Mesenteric fat pad (tissue), 1 donor: ENCODE results near the gene LPIN2. TPM values are rescaled to one million over a fixed set of nuclear protein-coding genes. Genes with fewer than 3 reads are reported as not detected.
"Not testable (repeated sequence)": the region's sequence is repeated elsewhere in the genome, so short reads cannot be mapped to it uniquely, and the experiment has no call there.

ENCODE experiments used
- DNase-seq: peaks from one replicate; pipeline ENCODE4 v3.0.0-alpha.2; 2020; ENCODE audit warnings: low spot score
- total RNA-seq: library from RNA; stranded (reverse); fragmentation: NEBNext Ultra II Directional; extraction: Animal tissue kit (Norgen Biotek cat#: 25700); gene quantifications from one replicate; pipeline ENCODE4 v1.2.1, GENCODE V29; 2021
- donor health status: DM: yes; HTN: yes; CAD: no.

LPIN2 gene
- total RNA-seq, 1 donor from 2014 or later, result 29.0 TPM

DNA sequence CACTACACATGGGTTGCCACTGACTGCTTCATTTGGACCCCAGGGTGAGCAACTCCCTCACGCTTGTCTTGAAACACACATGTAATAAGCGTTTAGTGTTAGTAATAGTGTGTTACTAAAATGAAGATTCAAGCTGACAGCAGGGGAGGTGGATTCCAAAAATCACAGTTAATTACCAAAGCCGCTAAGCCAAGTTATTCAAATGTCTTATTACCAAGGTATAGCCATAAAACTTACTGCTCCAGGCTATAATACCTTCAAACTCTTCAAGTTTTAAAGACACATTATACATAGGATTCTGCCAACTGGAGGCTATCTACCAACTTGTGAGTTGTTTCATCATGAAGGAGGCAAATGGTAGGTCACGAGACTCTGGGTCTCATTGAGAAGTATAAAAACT is 2.9 kb downstream of the LPIN2 start:
- DNase-seq, result no peak

DNA sequence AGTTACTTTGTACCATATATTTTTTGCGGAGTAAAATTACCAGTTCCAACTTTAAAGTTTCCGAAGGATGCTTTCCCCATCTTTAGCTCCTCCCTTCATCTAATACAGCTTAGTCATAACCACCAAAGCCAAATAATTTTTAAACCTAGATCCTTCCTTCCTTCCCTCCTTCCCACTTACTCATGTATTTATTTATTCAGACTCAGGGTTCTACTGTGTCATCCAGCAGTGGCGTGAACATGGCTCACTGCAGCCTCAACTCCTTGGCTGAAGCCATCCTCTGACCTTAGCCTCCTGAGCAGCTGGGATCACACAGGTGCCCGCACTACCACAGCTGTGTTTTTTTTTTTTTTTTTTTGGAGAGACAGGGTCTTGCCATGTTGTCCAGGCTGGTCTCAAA is 4.4 kb downstream of the LPIN2 start:
- no peak for DNase-seq

DNA sequence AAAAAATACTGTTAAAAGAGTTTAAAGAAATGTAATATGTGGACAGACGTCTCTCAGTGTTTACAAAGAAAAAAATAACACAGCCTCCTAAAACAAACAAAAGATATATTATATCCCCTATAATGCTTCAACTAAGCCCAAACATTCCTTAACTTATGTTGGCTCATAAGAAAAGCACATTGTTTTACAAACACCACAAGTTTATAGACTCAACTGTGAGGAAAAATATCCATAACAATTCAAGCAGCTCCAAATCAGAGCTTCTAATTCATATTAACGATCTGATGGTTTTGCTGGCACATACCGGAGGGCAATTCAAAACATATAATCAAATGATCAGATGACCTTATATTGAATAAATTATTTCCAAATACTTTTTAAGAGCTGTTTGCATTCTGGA is 5.5 kb downstream of the LPIN2 start:
- no peak for DNase-seq

DNA sequence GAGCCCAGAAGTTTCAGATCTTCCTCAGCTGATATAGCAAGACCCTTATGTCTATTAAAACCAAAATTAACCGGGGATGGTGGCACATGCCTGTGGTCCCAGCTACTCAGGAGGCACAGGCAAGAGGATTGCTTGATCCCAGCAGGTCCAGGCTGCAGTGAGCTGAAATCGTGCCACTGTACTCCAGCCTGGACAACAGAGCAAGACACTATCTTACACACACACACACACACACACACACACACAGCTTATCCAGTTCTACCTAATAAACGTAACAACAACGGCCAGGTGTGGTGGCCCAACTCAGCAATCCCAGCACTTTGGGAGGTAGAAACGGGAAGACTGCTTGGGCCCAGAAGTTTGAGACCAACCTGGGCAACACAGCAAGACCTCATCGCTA is 7.5 kb downstream of the LPIN2 start:
- no peak for DNase-seq

DNA sequence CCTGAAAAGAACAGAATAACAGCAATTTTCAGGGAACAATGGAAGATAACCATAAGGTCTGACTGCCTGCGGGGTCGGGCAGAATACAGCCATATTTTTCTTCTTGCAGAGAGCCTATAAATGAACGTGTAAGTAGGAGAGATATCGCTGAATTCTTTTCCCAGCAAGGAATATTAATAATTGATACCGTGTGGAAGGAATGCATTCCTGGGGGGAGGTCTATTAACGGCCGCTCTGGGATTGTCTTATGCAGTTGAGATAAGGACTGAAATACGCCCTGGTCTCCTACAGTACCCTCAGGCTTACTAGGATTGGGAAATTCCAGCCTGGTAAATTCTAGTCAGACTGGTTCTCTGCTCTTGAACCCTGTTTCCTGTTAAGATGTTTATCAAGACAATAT is 9.2 kb downstream of the LPIN2 start:
- not testable (repeated sequence) for DNase-seq

DNA sequence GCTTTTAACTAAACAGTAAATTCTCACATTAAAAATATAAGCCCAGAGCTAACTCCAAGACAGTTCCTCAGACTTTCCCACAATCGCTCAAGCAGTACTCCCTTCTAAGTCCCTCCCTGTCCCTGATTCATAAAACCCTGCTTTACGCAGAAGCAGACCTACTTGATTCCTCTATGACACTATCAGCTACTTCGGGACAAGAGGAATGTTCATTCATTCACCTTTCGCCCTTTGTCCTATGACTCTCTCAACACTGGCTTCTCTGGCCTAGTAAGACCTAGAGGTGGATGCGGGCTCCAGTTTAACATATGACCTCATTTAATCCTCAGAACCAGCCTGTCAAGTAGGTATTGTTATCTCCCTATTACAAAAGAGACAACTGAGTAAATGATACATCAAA is 10.2 kb downstream of the LPIN2 start:
- DNase-seq, result no peak

DNA sequence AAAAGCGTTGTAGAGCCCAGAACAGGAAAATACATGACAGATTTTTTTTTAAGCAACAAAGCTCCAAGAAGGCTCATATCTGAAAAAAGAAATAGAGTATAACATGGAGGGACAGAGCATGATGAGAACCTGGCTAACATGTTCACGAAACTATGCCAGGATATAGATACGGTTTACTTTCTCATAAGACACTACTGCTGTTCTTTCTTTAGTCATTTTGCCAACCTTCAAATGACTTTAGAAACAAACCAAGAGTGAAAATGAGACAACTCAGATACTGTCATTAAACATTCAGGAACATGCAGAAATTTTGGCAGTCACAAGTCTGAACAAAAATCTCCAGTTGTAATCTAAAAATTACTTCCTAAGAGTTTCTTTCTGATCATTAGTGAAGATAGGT is 14.3 kb downstream of the LPIN2 start:
- no peak for DNase-seq

DNA sequence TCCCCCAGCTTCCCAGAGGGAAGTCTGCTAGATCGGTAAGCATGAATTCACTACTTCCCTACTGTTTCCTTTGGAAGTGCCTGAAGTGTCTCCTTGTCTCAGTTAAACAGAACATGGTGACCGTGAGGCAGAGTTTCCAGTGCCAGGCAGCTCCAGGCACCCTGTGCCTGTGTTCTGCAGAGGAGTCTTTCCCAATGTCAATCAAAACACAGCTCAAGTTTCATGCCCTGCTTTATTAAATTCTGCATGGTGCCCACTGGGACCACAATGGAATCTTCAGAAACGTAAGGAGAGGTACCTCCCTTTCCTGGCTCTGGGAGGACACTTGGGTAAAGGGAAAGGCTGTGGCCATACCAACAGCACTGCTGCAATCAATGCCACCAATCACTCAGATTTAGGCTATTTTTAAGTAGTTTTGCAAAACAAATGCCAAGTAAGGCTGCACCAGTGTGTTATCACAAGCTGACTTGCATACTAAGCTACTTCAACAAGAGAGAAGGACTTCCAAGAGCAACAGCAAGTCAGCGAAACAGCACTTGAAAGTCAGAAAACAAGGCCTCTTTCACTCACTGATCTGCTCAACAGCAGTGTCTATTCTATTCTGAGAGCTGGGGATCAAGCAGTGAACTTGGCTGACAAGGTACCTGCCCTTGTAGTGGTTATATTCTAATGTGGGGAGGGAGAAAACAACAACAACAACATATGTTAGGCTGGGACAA is 14.9 kb downstream of the LPIN2 start:
- DNase-seq, result no peak

DNA sequence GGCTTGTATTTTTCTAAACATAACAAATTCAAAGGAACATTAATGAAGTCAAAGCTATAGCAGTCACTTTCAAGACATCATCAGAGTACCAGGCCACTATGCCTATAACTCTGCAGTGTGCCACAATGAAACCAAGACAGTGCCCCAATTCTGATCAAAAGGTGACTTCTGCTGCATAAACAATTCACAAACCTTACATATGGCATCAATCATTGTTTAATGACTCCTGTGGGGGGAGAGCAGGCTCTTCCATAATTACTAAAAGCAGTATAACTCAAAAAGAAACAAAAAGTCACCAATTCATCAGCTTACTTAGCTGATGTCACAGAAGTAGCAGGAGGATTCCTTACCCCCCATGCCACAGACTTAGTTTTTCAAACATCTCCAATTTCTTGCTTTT is 15.5 kb downstream of the LPIN2 start:
- DNase-seq, result no peak

DNA sequence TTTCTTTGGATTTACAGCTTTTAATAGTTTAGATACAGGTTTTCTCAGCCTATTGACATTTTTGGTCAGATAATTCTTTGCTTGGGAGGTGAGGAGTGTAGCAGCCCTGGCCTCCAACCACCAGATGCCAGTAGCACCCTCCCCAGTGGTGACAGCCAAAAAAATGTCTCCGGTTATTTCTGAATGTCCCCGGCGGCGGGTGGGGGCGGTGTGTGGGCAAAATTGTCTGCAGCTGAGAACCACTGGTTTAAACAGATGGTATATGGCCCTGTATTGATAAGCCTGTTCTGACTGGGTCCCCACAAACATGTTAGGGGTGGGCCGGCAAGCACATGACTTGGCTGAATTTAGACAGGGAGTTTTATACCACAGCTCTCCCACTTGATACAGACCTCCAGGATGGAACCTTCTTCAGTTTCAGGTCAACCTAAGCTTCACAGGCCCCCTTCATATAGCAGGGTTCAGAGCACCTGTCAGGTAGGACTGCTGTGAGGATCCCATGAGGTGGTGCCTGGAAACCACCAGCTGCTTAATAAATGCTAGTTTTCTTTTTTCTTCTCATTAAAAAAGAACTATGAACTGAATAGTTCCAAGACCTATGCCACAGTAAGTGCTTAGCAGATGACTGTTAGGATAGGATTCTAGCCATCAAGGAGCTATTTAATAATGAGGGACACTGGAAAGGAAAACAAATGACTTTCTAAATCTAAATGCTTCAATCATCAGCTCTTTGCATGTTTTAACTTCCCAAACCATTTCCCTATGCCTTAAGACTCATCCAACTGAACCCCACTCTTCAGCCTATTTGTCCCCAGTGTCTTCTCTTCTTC is 18.1 kb downstream of the LPIN2 start:
- DNase-seq, result no peak

DNA sequence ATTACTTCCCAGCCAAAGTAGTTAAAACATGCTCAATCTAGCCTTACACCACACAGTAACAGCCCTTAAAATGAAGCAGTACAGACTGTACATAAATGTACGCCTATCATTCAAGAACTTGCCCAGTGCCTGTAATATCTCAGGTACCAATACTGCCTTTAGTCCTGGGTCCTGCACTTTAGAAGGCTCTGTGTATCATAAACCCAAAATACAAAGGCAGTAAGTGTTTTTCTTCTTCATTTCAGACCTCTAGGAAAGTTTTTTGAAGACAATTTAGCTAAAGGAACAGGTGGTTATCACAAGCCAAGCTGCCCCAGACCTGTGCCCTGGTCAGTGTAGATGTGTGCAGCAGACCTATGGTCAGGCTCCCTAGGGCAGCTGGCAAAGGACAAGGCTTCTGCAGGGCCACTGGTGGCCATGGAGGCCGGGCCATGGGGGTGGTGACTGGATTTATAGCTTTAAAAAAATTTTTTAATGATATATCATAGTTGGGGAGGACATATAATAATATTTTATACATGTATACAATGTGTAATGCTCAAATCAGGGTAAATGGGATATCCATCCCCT is 18.8 kb downstream of the LPIN2 start:
- DNase-seq, result no peak

DNA sequence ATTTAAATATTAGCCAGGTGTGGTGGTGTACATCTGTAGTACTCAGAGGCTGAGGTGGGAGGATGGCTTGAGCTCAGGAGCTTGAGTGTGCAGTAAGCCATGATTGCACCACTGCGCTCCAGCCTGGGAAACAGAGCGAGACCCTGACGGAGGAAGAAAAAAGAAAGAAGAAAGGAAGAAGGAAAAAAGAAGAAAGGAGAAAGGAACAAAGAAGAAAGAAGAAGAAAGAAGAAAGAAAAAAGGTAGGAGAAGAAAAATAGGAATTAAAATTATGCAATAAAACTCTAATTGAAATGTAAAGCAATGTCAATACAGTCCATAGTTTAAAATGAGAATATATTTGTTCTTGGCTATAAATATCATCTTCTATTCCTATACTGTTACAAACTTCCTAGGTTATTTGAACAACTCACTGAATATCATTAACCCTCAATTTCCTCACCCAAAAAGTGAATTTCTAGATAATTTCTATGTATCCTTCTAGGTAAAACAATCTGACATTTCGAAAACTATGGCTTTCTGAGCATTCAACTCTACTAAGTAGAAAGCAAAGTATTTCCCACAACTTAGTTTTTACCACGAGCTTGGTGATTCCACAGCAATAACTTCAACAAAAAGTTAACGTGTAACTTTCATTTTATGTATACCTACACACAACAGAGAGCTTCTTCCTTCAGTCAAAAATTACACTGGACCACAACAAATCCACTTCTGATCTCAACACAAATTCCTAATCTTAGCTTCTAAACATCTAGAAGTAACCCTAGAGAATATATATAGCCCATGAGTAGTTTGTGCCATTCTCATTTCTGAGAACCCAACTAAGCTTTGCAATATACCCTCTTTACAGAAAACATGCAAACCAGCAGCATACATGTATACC is 19.7 kb downstream of the LPIN2 start:
- DNase-seq, result no peak

DNA sequence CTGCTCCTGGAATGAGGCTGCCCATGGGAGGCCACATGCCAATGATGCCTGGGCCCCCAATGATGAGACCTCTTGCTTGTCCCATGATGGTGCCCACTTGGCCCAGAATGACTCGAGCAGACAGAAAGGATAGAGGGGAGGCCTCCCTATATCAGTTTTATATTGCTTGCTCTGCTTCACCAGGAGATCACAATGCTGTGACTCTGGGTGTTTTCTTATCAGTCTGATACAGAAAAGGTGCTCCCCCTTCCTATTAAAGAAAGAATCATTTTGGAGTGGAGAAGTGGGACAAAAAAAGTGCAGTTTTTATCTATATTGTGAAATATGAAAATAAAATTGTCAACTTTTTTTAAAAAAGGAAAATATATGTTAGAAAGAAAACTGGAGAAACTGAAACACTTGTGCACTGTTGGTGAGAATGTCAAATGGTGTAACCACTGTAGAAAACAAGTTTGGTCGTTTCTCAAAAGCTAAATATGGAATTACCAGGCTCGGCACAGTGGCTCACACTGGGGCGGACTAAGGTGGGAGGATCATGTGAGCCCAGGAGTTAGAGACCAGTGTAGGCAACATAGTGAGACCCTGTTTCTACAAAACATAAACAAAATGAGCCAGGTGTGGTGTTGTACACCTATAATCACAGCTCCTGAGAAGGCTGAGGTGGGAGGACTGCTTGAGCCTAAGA is 21.8 kb downstream of the LPIN2 start:
- DNase-seq, result no peak

DNA sequence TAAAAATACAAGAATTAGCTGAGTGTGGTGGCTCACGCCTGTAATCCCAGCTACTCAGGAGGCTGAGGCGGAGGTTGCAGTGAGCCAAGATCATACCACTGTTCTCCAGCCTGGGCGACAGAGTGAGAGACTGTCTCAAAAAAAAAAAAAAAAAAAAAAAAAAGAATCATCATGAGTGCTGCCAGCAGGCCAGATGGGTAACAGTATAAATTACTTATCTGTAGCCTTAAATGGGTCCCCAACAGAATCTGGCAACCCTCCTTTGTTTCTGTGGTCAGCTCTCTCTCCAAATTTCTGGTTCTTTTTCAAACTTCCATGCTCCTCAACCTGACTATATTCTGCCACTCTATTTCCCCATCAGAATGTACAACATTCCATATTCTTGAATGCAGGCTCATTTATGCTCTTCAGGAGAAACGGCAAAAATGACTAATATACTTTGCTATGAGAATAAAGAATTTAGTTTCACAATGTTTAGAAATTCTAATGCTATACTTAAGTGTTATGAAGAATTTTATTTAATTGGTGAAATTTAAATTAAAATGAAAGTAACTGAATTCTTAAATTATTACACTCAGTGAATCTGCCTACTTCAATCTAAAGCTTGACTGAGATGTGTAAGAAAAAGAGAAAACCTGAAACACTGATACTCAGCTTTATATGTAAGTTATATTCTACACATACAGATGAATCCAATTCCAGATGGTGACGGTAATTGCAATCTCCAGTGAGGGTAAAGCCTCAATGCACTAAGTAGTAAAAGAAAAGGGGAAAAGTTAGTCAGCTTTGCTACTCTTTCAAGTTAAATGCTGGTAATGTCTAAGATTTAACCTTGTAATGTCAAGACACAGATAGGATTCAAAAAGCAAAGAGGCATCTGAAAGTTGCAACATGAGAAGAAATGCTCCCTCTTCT is 24.8 kb downstream of the LPIN2 start:
- no peak for DNase-seq

DNA sequence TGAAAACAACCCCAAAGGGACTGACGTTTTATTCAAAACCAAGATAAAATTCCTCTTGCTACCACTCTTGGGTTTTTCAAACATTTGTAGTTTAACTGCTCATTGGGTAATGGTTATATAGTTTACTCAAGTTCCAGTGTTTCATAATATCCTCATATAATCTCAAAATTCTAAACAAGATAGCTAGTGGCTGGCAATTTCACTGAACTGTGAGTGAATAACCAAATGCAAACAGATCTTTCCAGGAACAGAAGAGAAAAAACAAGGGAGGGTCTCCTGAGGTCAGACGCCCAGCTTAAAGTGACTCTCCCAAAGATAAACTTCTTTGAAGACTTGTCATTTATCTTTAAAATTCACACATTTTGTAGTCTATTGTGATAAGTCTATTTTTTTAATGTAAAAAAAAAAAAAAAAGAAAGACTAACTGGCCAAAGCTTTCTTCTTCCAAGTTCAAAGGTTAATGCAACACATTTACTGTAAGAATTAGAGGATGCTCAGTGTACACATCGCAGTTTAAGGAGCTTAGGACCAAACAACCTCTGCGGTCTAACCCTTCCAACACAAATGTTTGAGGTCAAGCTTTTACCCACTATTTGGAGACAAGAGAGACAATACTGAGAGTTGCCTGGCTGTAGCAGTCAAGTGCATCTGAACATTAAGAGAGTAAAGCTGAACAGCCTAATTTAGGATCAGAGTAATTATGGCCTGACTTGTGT is 26.6 kb downstream of the LPIN2 start:
- no peak for DNase-seq

DNA sequence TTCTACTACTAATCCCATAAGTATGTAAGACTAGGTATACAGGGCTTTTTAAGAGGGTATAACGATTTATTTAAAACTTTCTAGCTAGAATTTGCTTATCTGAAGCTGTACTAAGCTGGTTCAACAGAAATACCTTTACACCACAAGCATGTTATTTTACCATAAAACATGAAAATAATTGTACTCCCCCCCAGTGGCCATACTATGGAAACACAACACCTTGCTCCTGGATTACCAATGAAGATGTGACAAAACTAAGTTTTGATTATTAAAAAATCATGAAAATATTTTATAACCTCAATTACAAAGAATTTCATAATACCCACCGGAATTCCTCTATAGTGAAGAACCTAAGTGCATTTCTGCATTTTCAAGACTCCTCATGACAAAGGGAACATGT is 27.3 kb downstream of the LPIN2 start:
- DNase-seq, result no peak

DNA sequence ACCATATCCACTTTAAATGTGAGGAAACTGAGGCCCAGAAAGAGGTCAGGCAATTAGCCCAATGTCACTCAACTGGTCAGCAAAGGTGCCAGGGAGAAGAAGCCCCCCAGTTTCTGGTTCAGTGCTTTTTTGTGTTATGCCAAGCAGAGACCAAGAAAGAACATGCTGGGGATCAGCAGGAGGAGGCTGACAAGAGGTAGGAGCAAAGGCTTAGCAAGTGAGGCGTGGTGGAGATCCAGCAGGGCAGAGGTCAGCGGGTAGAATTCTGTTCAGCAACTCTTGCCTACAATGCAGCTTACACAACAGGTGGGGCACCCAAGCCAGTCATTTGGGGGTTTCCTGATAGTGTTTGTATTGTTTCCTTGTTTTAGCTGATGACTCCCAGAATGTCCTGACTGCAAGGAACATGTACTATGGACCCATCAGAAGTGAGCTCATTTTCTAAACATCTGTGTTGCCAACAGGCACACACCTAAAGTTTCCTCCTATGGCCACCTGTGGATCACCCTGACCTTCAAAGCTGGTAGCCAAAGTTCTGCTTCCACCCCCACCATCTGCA is 28.2 kb downstream of the LPIN2 start:
- no peak for DNase-seq

DNA sequence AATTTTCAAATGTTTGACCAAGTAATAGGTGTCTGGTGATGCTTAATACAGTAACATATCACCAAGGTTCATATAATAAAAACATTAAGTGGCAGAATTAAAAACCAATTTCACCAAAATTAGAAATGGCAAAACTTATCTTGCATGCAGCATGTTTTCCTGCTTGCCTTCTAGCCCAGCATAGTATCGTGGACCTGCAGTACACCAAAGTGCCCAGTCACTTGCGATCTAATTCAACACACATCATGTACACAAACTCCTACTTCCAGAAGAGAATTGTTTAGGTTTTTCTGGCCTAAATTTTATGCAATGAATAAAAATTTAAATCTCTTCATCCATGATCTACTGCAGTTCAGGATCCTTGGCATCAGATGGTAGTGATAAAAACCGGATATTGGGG is 28.9 kb downstream of the LPIN2 start:
- no peak for DNase-seq

DNA sequence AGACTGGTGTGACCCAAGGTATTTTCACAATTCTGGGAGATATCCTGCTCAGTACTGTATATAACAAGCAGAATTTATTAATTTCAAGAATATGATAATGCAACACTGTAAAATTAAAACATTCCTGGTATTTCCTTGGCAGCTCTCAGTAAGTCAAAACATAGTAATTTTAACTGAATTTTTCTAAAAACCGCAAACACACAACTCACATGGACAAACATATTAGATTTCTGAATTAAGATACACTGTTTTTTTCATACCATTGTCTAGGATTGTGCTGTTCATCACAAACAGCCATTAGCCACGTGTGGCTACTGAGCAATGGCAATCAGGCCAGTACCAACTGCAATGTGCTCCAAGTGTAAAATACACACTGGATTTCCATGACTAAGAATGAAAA is 29.6 kb downstream of the LPIN2 start:
- no peak for DNase-seq
